Mesodermal cell (in vitro differentiated cells): ENCODE measurements around the gene TANGO6.

Experiments used
- H3K27ac ChIP-seq: 2 replicates; pipeline ENCODE4 v1.7.0; 2013; ENCODE audit warnings: mild to moderate bottlenecking, low read depth, low read length, moderate library complexity; ENCODE audit not compliant: severe bottlenecking
- H3K36me3 ChIP-seq: 2 replicates; pipeline ENCODE4 v1.7.1; 2013; ENCODE audit warnings: mild to moderate bottlenecking, low read length, moderate library complexity; ENCODE audit not compliant: control insufficient read depth, insufficient read depth
- H3K4me1 ChIP-seq: one replicate; pipeline ENCODE4 v1.7.1; 2013; ENCODE audit warnings: mild to moderate bottlenecking, low read length; ENCODE audit not compliant: insufficient read depth, control insufficient read depth, poor library complexity, severe bottlenecking
- H3K4me3 ChIP-seq: 2 replicates; pipeline ENCODE4 v1.7.0; 2013; ENCODE audit warnings: low read length, control low read depth, mild to moderate bottlenecking; ENCODE audit not compliant: insufficient read depth, poor library complexity, severe bottlenecking; ENCODE audit errors: extremely low read depth
- H3K9me3 ChIP-seq: 2 replicates; pipeline ENCODE4 v1.7.1; 2013; ENCODE audit warnings: mild to moderate bottlenecking, low read length, moderate library complexity; ENCODE audit not compliant: control insufficient read depth
- WGBS, 2 experiments: methylation state at CpG; one replicate each; pipeline ENCODE4 v1.1.5; 2013; ENCODE audit warnings: missing lambda C conversion rate in 2 of 2; ENCODE audit not compliant: insufficient coverage in 2 of 2; 5-methylcytosine and 5-hydroxymethylcytosine counted together

TANGO6 gene

DNA sequence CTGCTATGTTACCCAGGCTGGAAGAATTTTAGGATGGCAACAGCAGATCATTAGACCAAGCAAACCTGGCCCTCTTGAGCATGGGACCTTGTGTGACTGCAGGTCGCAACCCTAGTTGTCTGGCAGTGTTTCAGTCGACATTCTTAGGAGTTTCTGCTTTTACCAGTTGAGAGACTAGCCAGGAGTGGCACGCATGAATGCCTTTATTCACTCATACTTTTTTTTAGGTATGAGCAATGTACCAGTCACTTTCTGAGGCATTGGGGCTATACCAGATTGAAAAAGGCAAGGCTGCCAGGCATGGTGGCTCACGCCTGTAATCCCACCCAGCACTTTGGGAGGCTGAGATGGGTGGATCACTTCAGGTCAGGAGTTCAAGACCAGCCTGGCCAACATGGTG is 233.9 kb downstream of the TANGO6 start:
- Histone ChIP-seq H3K4me3 (no peak overlapping the region), H3K36me3 (no peaks in the 10 kb centered on the region), H3K27ac (no peak overlapping the region), H3K4me1 (peaks cover 17% of the 10 kb centered on the region), H3K9me3 (no peaks in the 10 kb centered on the region)
- 81 to 87% methylated on average over 3 of the region's 4 CpGs for WGBS, 2 experiments

DNA sequence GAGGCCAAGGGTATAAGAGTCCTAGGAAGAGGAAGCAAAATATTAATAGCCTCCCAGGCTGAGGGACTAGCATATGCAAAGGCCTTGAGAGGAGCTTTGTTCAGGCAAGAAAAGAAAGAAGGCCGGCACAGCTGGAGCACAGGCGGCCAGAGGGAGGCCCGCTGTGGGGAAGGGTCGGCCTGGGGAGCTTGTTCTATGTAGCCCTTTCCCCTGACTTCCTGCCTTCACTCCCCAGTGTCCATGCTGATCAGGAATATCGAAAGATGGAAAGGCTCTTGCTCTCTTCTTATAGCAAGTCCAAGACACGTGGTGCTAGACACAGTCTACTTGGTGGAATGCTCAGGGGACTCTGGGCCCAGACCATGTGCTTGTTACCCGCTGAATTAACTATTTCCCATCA is 234.7 kb downstream of the TANGO6 start:
- Histone ChIP-seq H3K27ac (no peak overlapping the region), H3K9me3 (no peaks in the 10 kb centered on the region), H3K36me3 (no peaks in the 10 kb centered on the region), H3K4me1 (peaks cover 10% of the 10 kb centered on the region), H3K4me3 (no peak overlapping the region)
- WGBS, 2 experiments = 22 to 43% methylated on average over 3 to 6 of the region's 7 CpGs

DNA sequence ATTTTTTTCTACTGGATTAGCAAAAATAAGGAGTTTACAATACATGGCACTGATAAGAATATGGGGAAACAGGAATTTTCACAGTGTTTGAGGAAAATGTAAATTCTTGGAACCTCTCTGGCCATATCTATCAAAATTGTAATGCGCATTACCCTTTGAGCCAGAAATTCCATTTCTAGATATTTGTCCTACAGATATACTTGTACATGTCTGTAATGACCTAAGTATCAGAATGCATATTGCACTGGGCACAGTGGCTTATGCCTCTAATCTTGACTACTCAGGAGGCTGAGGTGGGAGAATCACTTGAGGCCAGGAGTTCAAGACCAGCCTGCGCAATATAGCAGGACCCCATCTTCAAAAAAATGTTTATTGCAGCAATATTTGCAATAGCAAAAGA is 236.4 kb downstream of the TANGO6 start:
- H3K9me3 ChIP-seq = no peaks in the 10 kb centered on the region
- WGBS, 2 experiments = 100% methylated on average over 1 of the region's 2 CpGs; no CpG with 5 or more reads in 1 of the 2 experiments
- H3K4me1 ChIP-seq = peaks cover 11% of the 10 kb centered on the region
- no peaks in the 10 kb centered on the region for H3K36me3 ChIP-seq
- H3K27ac ChIP-seq = no peak overlapping the region
- no peak overlapping the region for H3K4me3 ChIP-seq

DNA sequence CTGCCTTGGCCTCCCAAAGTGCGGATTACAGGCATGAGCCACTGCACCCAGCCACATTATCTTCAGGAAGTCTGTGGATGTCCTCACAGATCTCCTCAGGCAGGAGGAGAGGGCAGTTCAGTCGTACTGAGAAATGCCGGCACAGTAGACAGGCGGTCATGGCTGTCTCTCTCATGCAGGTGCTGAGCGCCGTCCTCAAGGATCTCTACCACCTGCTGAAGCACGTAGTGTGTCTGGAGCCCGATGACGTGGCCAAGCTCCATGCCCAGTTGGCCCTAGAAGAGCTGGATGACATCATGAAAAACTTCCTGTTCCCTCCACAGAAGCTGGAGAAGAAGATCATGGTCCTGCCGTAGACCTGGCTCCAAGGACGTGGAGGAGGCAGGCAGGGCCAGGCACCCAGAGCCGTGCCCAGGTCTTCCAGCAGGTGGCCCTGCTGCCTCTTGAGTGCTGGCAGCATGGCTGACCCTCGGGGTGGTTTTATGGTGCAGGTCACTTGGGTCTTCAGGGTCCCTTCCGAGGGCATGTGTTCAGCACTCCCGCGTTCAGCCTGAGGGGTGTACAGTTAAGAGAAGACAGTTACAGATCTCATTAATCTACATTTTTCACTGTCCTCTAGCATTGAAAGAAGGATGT is 240.1 kb downstream of the TANGO6 start:
- Histone ChIP-seq H3K27ac (no peak overlapping the region), H3K36me3 (no peaks in the 10 kb centered on the region), H3K9me3 (no peaks in the 10 kb centered on the region), H3K4me3 (no peak overlapping the region), H3K4me1 (peaks cover 7% of the 10 kb centered on the region)
- WGBS, 2 experiments = 93 to 95% methylated on average over 11 to 13 of the region's 16 CpGs

DNA sequence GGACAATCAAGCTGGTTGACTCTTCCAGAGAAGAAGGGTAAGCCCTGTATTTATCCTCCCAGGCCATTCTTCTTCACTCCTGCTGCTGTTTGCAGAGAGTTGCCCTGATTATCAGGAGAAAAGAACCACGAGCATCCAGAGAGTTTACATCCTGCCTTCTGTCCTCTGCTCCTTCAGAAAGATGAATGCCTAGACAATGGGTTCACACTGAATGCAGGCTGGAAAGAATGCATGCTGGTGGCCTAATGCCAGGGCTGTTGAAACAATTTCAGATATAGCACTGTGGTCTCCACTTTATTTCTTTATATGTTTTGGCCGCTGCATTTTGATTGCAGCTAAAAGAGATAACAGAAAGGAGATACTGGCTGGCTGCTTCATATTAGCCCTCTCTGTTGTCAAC is 241.0 kb downstream of the TANGO6 start:
- Histone ChIP-seq H3K27ac (no peak overlapping the region), H3K36me3 (no peaks in the 10 kb centered on the region), H3K4me1 (peaks cover 13% of the 10 kb centered on the region), H3K4me3 (no peak overlapping the region), H3K9me3 (no peaks in the 10 kb centered on the region)
- WGBS, 2 experiments = 73 to 91% methylated on average over 1 to 2 of the region's 2 CpGs

DNA sequence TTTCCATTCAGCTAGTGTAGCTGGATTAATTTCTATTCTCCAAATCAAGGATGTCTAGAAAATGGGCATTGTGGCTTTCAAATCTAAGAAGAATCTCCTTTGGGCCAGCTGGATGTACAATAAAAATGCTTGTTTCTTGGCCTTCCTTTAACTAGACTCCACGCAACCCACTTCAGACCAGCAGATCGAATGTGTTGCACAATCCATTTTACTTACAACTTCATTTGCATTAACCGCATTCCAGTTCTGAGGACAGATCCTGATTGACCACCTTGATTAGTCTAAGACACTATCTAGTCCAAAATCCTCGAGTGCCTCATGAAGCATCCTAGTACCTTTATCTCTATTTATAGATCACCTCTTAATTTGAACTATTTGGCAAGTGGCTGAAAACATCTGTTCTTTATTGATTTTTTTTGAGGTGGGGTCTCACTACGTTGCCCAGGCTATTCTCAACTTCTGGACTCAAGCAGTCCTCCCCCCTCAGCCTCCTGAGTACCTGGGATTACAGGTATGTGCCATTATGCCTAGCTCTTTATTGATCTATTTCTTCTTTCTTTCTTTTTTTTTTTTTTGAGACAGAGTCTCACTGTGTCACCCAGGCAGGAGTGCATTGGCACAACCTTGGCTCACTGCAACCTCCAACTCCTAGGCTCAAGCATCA is 241.8 kb downstream of the TANGO6 start:
- 92 to 100% methylated on average over 3 to 4 of the region's 5 CpGs for WGBS, 2 experiments
- Histone ChIP-seq H3K36me3 (no peaks in the 10 kb centered on the region), H3K4me1 (peaks cover 21% of the 10 kb centered on the region), H3K27ac (no peak overlapping the region), H3K9me3 (no peaks in the 10 kb centered on the region), H3K4me3 (no peak overlapping the region)

DNA sequence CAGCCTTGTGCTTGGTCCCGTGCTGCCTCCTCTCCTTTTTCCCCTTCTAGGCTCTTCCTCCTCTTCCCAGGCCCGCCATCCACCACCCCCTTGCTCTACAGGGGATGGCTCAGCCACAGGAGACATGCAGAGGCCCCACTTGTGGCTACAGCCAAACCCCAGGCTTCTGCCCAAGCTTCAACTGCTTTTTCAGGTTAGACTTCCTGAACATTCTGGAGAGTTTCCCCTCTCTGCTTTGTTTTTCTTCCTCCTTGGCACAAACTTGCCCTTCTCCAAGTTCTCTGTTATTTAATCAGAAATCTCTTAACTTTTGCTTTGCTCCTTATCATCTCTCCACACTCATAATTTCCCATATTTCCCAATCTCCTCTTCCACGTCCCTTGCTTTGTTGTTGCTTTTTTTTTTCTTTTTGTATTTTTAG is 243.8 kb downstream of the TANGO6 start:
- no peaks in the 10 kb centered on the region for H3K9me3 ChIP-seq
- H3K27ac ChIP-seq = no peak overlapping the region
- H3K36me3 ChIP-seq = no peaks in the 10 kb centered on the region
- peaks cover 21% of the 10 kb centered on the region for H3K4me1 ChIP-seq
- H3K4me3 ChIP-seq = no peak overlapping the region
- 77 to 100% methylated on average over 1 to 2 of the region's 3 CpGs for WGBS, 2 experiments

DNA sequence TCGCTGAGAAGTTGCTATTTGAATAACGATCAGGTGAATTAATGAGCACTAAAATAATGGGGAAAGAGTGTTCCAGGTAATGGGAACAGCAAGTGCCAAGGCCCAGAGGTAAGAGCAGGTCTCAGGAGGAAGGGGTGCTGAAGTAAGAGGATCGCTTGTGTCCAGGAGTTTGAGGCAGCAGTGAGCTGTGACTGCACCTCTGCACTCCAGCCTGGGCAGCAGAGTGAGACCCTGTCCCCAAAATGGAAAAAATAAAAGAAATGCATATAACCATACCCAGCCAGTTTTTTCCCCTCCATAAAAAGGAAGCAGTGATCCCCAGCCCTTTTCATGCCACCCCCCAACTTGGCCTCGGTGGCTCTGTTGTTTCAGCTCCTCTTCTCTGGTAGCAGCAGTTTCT is 245.4 kb downstream of the TANGO6 start:
- Histone ChIP-seq H3K4me3 (no peak overlapping the region), H3K4me1 (peaks cover 21% of the 10 kb centered on the region), H3K36me3 (no peaks in the 10 kb centered on the region), H3K9me3 (no peaks in the 10 kb centered on the region), H3K27ac (no peak overlapping the region)
- WGBS, 2 experiments = 88 to 95% methylated on average over 4 of the region's 4 CpGs

DNA sequence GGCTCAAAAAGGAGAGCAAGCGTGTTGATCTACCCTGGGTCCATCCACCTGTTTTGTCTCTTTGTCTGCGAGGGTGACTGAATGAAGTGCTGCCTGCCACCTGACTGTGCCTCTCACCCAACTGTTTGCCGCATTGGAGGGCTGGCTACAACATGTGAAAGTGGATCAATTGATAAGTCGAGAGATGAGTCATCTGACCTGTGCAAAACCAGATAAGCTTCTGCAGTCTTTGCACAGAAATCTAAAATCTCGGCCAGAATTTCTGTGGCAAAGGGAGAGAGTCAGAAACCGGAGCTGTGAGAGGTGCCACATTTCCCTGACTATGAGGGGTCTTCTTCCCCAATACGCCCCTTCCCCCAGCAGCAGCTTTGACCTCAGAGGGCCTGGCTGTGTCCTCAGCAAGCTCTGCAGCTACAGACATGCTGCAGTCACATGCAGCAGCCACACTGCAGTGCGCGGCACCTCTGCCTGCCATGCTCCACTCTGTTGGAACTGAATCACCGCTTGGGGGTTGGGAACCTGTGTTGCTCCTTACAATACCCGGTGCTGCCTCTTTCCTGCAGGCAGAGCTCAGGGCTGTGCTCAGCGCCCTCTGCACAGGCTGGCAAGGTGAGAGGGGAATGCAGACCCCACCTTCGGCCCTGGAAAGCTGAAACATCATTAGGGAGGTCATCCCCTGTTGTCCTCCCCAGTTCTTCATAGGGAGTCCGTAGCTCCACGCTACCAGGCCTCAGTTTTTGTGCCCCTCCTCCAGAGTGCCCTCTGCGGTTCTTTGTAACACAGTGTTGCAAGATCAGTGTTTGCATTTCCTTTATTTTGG is 246.0 kb downstream of the TANGO6 start:
- Histone ChIP-seq H3K27ac (peak overlapping the region; percentile 8), H3K4me3 (no peak overlapping the region), H3K9me3 (no peaks in the 10 kb centered on the region), H3K4me1 (peaks cover 21% of the 10 kb centered on the region), H3K36me3 (no peaks in the 10 kb centered on the region)
- 58 to 66% methylated on average over 14 to 15 of the region's 16 CpGs for WGBS, 2 experiments

DNA sequence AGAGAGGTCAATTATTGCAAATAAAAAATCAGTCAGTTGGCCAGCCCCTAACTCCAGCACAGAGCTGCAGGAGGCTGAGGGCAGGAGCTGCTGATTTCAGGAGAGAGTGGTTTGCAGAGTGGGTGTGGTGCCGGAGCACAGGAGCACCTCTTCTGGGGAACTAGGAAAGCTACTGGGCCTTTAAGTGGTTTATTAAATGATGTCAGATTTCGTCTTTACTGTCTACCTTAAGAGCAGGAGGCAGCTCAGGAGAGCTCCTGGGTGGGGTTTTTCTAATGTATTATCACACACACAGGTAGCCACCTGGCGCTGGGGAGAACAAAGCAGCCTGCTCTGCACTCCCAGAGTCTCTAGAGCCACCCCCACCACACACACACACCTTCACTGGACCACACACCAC is 250.6 kb downstream of the TANGO6 start:
- H3K4me1 ChIP-seq = peaks cover 11% of the 10 kb centered on the region

More for the DNA sequence above, 250.6 kb downstream of the TANGO6 start:
- Histone ChIP-seq H3K4me3 (no peak overlapping the region), H3K36me3 (no peaks in the 10 kb centered on the region), H3K27ac (no peak overlapping the region), H3K9me3 (no peaks in the 10 kb centered on the region)
- WGBS, 2 experiments = 90% methylated on average over 1 to 2 of the region's 3 CpGs
